Measurements from ENCODE around the gene RFLNA. TPM values are rescaled to one million over a fixed set of nuclear protein-coding genes. Genes with fewer than 3 reads are reported as not detected.

RFLNA gene
- total RNA-seq, 1 donor from 2014 or later: 1.4 TPM

DNA sequence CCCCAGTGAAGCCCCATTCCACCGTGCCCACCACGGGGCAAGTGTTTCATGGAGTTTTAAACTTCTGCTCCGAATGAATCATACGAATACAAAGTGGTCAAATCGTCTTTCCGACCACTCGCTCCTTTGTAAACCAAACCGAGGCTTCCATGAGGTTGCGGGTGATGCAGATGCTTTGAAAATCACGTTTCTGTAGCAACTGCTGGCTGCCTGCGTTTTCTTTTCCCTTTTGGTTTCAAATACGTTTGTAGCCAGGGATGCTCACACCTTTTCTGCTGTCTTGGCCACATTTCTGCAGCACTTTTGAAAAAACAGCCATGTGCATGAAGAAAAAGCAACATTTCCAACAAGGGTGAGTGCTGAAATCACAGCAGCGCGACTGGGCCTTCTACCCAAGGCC lies 33.7 kb downstream of the RFLNA start:
- Mint-ChIP-seq H3K9me3 (peaks cover 17% of the 10 kb centered on the region), H3K4me1 (peaks cover 33% of the 10 kb centered on the region), H3K27ac (peak overlapping the region; percentile 69), H3K4me3 (peak overlapping the region; percentile 43), H3K27me3 (ENCODE audit: insufficient read depth, low read depth) (peaks cover 16% of the 10 kb centered on the region), H3K36me3 (peaks cover 16% of the 10 kb centered on the region)
- Histone ChIP-seq H3K4me1 (peaks cover 5% of the 10 kb centered on the region), H3K9ac (no peak overlapping the region), H3K27me3 (no peaks in the 10 kb centered on the region), H4K20me1 (ENCODE audit: low read depth) (peaks cover 5% of the 10 kb centered on the region), H3K36me3 (peaks cover 6% of the 10 kb centered on the region), H3K9me3 (ENCODE audit: low read depth) (peaks cover 5% of the 10 kb centered on the region), H3K4me3 (no peak overlapping the region), H3K4me2 (no peak overlapping the region), H3K79me2 (ENCODE audit: low read depth) (no peaks in the 10 kb centered on the region), H3K27ac (peak overlapping the region; percentile 53), H3F3A (ENCODE audit: low read depth) (peaks cover 7% of the 10 kb centered on the region), H2AFZ (replicated peaks) (no peak overlapping the region)
- no peak for DNase-seq (ENCODE audit: low spot score)
- TF ChIP-seq EZH2phosphoT487 (IDR thresholded peaks at IDR 0.05): no peak
- TF ChIP-seq, protein P1, sequence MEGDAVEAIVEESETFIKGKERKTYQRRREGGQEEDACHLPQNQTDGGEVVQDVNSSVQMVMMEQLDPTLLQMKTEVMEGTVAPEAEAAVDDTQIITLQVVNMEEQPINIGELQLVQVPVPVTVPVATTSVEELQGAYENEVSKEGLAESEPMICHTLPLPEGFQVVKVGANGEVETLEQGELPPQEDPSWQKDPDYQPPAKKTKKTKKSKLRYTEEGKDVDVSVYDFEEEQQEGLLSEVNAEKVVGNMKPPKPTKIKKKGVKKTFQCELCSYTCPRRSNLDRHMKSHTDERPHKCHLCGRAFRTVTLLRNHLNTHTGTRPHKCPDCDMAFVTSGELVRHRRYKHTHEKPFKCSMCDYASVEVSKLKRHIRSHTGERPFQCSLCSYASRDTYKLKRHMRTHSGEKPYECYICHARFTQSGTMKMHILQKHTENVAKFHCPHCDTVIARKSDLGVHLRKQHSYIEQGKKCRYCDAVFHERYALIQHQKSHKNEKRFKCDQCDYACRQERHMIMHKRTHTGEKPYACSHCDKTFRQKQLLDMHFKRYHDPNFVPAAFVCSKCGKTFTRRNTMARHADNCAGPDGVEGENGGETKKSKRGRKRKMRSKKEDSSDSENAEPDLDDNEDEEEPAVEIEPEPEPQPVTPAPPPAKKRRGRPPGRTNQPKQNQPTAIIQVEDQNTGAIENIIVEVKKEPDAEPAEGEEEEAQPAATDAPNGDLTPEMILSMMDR (IDR thresholded peaks at IDR 0.05): no peak
- TF ChIP-seq EZH2 (IDR thresholded peaks at IDR 0.05): no peak

DNA sequence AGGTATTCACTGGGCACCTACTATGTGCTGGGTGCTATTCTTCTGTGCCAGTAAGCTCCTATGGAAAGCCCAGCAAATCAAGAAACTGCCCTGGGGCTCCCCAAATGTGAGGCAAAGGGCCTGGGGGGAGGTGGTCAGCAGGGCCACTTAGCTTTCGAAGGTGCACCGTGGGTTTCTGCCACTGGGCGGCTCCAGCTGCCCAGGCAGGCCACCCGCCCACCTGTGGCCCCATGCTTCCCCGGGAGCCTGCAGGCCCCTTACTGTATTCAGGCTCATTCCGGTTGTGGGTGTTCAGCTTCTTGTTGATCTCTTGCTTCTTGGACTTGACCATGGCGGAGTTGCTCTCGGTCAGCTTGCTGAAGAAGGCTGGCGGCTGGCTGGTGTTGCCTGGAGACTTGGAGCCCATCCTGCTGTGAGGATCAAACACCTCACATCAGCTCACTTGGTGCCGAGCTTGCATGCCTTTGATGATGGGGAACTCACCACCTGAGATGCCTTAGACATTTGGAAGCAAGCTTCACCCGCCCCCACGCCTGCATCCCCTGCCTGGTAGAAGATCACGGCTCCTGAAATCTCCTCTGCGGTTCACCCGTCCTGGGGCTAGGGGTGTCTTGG lies 37.3 kb downstream of the RFLNA start:
- peaks cover 29% of the 10 kb centered on the region for H3K4me1 Mint-ChIP-seq
- DNase-seq (ENCODE audit: low spot score): no peak
- H3K4me3 Mint-ChIP-seq: no peak overlapping the region
- H3K36me3 ChIP-seq: no peaks in the 10 kb centered on the region
- no peak overlapping the region for H3K4me3 ChIP-seq
- H3K27me3 Mint-ChIP-seq (ENCODE audit: insufficient read depth, low read depth): peaks cover 7% of the 10 kb centered on the region
- H3K27ac ChIP-seq: no peak overlapping the region
- H3K36me3 Mint-ChIP-seq: peaks cover 10% of the 10 kb centered on the region
- H3K4me2 ChIP-seq: no peak overlapping the region
- no peak for TF ChIP-seq EZH2 (IDR thresholded peaks at IDR 0.05)
- TF ChIP-seq, protein P1 (IDR thresholded peaks at IDR 0.05): peak; percentile 49
- no peaks in the 10 kb centered on the region for H3K9me3 Mint-ChIP-seq
- peaks cover 12% of the 10 kb centered on the region for H3K4me1 ChIP-seq
- no peaks in the 10 kb centered on the region for H3K79me2 ChIP-seq (ENCODE audit: low read depth)
- H2AFZ ChIP-seq (replicated peaks): no peak overlapping the region
- peaks cover 5% of the 10 kb centered on the region for H4K20me1 ChIP-seq (ENCODE audit: low read depth)
- H3F3A ChIP-seq (ENCODE audit: low read depth): no peaks in the 10 kb centered on the region
- H3K9ac ChIP-seq: no peak overlapping the region
- no peak overlapping the region for H3K27ac Mint-ChIP-seq
- no peaks in the 10 kb centered on the region for H3K27me3 ChIP-seq
- H3K9me3 ChIP-seq (ENCODE audit: low read depth): no peaks in the 10 kb centered on the region

DNA sequence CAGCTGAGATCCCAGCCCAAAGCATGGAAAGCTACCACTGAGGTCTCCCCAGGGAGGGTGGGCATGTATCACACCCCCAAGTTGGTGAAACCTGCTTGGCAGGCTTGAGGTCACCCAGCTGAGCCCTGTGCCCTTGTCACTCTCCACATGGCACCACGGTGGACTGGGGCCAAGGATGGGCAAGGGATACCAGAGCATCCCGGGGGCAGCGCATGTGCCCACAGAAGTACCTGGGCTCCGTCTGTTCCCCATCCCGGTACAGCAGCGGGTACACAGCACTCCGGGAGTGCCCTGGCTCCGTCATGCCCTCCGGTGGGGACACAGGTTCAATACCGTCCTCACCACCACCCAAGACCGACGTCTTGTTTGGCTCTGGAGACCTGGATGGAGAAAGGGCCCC lies 38.0 kb downstream of the RFLNA start:
- Histone ChIP-seq H3K36me3 (no peaks in the 10 kb centered on the region), H2AFZ (replicated peaks) (no peak overlapping the region), H4K20me1 (ENCODE audit: low read depth) (peaks cover 5% of the 10 kb centered on the region), H3F3A (ENCODE audit: low read depth) (no peaks in the 10 kb centered on the region), H3K4me2 (no peak overlapping the region), H3K4me3 (no peak overlapping the region), H3K9me3 (ENCODE audit: low read depth) (no peaks in the 10 kb centered on the region), H3K9ac (no peak overlapping the region), H3K27me3 (no peaks in the 10 kb centered on the region), H3K4me1 (peaks cover 12% of the 10 kb centered on the region), H3K27ac (no peak overlapping the region), H3K79me2 (ENCODE audit: low read depth) (no peaks in the 10 kb centered on the region)
- DNase-seq (ENCODE audit: low spot score): no peak
- no peak for TF ChIP-seq EZH2 (IDR thresholded peaks at IDR 0.05)
- TF ChIP-seq, protein P1 (IDR thresholded peaks at IDR 0.05): no peak
- no peak for TF ChIP-seq EZH2phosphoT487 (IDR thresholded peaks at IDR 0.05)
- Mint-ChIP-seq H3K36me3 (peaks cover 15% of the 10 kb centered on the region), H3K27me3 (ENCODE audit: insufficient read depth, low read depth) (peaks cover 7% of the 10 kb centered on the region), H3K4me1 (peaks cover 28% of the 10 kb centered on the region), H3K9me3 (no peaks in the 10 kb centered on the region), H3K27ac (no peak overlapping the region), H3K4me3 (no peak overlapping the region)
